Hematopoietic multipotent progenitor cell treated with erythropoietin and hydrocortisone succinate and interleukin-3 and kit ligand, for 8 days (in vitro differentiated cells): ENCODE measurements around the gene LOXL1.
"Not testable (repeated sequence)": the region's sequence is repeated elsewhere in the genome, so short reads cannot be mapped to it uniquely, and the experiment has no call there.

ENCODE experiments used
- DNase-seq: peaks from one replicate; pipeline ENCODE4 v3.0.0-alpha.2; 2015

LOXL1 gene

DNA sequence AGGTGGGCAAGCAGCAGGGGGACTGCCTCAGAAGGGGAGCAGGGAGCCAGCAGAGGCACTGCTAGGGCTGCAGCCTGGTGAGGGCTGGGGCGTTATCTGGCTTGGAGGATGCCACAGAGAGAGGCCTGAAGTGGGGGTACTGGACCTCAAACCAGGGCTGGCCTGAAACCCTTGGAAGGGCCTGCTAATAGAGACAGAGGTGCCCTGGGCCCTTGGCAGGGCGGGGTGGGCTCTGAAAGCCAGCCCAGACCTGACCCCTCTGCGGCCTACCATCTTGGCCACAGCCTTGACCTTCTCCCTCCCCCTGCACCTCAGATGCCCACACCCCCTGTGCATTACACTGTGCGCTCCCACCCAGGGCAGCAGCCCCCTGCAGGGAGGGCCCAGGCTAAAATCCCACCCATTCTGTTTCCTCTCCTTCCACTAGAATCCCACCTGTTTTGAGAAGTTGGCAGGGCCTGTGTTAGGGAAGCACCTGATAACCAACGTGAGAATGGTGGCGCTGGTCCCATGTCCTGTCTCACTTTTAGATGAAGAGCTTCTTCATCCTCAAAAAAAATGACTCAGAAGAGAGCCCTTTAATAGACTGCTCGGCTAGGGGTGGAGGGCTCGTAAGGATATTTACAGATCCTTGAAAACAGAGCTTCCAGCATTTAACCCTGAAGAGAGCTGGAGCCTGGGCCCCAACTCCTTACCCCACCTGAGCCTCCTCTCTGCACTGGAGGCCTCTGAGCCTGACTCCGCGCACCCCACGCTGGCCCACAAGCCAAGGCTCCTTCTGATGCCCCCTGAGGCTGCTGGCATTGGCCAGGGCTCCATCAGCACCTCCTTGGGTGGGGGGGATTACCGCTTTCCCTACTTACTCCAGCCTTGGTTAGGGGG lies 29.8 kb downstream of the LOXL1 start:
- no peak for DNase-seq

GRCh38 chr15:73956743-73957135 lies 30.5 kb downstream of the LOXL1 start:
- no peak for DNase-seq

DNA sequence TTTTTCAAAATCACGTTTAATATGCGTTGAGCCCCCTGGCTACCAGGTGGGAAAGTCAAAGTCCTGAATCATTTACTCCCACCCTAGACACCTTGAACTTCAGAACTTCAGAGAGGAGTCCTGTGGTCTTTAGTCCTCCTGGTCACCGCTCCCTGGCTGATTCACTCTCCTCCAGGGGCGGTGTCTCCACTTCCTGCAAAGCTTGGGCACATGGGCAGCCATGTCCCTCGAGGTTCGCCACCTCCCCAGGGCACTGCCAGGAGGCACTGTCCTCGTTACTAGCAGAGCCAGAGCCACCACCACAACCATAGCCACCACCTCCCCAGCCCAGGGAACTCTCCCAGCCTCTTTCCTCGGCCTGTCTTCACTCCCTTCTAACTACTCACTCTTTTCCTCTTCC lies 31.0 kb downstream of the LOXL1 start:
- DNase-seq, result no peak

DNA sequence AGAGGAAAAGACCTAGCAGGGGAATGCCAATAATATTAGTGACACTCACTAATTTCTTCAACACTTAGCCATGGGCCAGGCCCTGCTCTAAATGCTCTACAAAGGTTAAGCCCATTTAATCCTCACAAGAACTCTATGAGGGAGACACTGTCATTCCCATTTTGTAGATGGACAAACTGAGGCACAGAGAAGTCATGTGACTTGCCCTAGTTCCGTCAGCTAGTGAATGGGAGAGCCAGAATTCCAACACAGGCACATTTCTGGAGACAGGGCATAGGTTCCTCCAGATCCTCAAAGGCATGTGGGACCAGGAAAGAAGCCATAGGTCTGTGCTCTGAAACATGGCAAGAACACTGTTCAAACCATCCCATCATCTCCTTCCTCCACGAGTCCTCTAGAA lies 31.5 kb downstream of the LOXL1 start:
- DNase-seq, result no peak

DNA sequence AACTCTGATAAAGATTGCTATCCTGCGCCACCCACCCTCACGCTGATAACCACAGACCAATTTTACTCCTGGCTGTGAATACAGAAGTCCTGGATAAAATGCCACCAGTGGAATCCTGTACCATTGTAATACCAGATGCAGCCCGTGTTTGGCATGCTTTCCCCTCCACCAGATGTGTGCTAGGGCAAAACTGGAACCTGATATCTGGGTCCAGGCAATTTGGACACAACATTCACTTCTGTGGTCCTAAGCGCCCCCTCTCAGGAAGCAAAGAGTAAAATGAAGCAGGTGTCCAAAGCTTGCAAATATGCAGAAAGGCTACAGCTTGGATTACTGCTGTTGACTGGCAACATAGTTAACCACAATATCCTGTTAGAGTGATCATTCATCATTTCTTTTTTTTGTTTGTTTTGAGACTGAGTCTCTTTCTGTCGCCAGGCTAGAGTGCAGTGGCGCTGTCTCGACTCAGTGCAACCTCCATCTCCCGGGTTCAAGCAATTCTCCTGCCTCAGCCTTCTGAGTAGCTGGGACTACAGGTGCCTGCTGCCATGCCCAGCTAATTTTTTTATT lies 32.8 kb downstream of the LOXL1 start:
- no peak for DNase-seq

GRCh38 chr15:73959801-73960200 lies 33.5 kb downstream of the LOXL1 start:
- DNase-seq, result no peak

DNA sequence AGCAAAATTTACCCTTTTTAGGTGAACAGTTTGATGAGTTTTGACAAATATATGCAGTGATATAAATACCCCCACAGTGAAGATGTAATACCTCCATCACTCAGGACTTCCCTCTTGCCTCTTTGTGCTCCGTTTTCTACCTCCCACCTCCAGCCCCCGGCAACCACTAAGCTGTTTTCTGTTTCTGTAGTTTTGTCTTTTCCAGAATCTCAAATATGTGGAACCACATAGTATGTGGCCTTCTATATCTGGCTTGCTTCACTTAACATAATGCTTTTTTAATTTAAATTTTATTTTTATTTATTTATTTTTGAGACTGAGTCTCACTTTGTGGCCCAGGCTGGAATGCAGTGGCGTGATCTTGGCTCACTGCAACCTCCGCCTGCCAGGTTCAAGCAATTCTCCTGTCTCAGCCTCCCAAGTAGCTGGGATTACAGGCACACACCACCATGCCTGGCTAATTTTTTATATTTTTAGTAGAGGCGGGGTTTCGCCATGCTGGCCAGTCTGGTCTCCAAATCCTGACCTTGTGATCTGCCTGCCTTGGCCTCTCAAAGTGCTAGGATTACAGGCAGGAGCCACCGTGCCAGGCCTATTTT lies 34.3 kb downstream of the LOXL1 start:
- not testable (repeated sequence) for DNase-seq

DNA sequence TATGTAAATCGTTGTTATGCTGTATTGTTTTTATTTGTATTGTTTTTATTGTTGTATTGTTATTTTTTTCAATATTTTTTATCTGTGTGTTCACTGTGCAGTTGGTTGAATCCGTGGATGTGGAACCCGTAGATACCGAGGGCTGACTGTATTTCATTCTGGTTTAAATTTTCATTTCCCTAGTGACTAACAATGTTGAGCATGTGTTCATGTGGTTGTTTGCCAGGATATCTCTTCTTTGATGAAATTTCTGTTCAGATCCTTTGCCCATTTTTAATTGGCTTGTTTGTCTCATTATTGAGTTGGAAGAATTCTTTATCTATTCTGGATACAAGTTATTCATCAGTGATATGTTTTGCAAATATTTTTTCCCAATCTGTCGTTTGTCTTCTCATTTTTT lies 36.2 kb downstream of the LOXL1 start:
- no peak for DNase-seq

DNA sequence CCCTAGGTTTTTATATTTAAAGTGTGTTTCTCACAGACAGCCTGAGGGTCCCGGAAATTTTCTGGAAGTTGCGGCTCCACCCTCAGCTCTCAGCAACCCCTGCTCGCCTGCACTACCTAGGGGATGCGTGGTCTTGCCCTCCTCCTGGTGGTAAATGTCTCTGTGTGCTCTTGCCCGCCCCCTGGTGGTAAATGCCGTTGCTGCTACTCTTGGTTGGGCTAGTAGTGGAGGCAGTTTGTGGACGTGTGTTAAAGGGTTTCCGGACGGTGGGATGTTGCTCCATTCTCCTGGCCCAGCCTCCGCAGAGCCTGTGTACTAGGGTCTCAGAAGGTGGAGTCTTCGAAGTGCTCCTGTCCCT lies 38.5 kb downstream of the LOXL1 start:
- DNase-seq, result peak; percentile 84

DNA sequence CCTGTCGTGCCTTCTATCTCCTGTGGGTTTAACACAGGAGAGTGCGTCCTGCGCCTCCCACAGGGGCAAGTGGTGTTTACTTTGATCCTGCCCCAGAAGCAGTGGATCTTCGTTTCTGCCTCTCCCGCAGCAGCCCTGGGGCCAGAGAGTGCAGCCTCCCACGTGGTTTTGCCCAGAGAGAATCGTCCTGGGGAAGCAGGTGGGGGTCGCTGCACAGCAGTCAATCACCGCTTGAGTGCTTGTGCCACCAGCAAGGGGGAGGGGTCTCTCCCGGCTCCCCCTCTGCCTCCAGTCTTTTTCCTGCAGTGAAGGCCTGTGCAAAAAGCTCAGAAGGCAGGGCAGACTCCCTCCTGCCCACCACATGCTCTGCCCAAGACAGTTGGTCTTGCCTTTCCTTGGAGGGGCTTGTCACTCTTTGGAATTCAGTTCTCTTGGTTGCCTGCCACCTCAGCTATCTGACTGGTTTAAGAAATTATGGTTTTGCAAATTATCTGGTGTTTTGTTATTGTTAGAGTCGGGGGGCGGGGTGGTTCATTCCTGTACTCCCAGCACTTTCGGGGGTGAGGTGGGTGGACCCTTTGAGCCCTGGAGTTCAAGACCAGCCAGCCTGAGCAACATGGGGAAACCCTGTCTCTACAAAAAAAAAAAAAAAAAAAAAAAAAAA lies 39.0 kb downstream of the LOXL1 start:
- no peak for DNase-seq

GRCh38 chr15:73965758-73966113 lies 39.5 kb downstream of the LOXL1 start:
- DNase-seq, result no peak

GRCh38 chr15:73968461-73968860 lies 42.2 kb downstream of the LOXL1 start:
- no peak for DNase-seq

DNA sequence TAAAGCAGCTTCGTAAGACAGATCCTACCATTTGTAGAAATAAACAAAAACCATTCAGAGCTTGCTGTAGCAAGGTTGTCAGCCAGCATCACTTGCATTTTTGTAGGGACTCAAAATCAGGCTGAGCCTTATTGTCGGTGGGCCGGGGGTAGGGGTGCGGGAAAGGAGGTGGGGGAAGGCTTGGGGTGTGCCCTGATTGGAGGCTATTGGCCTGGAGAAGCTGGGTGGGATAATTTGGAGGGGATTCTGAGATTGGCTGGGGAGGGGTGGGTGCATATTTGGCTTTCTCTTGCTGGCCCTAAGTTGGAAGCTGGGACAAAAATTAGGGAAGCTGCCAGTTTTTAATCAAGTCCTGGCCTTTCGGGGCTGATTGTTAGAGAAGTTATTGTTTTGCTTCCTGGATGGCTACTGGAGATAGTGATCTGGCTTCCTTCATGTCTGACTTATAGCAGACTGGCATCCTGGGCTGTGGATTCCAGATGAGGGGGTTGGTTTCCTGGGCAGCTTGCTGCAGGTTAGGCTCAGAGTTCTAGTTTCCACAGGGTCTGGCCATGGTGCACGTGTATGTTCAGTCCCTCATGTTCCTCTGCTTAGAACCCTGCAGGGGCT lies 43.0 kb downstream of the LOXL1 start:
- DNase-seq, result no peak

DNA sequence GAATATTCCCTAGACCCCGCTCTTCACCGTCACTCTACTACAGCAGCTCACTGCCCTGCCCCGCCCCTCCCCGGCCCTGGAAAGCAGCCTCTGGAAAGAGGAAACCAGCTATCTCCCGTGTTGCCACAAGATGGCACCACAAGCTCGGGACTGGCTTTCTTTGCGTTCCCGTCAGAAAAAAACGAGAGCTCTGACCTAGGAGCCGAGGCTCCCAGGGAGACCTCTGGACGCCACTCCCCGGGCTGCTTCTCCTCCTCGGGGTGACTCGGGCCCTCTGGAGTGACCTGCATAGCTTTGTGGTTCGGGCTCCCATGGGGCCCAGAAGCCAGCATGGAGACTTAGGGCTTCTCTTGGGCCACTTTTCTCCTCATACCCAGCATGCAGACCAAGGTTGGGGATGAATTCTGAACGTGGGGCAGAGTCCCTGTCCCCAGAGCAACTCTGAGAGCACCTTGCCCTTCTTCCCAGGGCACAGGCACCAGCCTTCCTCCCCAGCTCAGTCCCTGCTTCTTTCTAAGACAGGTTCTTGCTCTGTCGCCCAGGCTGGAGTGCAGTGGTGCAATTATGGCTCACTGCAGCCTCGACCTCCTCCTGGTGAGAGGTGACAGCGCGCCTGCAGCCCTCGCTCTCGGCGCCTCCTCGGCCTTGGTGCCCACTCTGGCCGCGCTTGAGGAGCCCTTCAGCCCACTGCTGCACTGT lies 46.9 kb downstream of the LOXL1 start:
- peak; percentile 91 for DNase-seq

DNA sequence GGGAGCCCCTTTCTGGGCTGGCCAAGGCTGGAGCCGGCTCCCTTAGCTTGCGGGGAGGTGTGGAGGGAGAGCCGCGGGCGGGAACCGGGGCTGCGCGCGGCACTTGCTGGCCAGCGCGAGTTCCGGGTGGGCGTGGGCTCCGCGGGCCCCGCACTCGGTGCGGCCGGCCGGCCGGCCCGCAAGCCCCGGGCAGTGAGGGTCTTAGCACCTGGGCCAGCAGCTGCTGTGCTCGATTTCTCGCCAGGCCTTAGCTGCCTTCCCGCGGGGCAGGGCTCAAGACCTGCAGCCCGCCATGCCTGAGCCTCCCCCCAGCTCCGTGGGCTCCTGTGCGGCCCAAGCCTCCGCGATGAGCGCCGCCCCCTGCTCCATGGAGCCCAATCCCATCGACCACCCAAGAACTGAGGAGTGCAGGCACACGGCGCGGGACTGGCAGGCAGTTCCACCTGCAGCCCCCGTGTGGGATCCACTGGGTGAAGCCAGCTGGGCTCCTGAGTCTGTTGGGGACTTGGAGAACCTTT lies 47.5 kb downstream of the LOXL1 start:
- not testable (repeated sequence) for DNase-seq

GRCh38 chr15:73975440-73976125 lies 49.3 kb downstream of the LOXL1 start:
- DNase-seq, result peak; percentile 95

- DNase-seq, result no peak
Measured at GRCh38 chr15:73978896-73979295, 52.6 kb downstream of the LOXL1 start.

GRCh38 chr15:73979636-73980035 lies 53.4 kb downstream of the LOXL1 start:
- no peak for DNase-seq

GRCh38 chr15:73981761-73982221 lies 55.5 kb downstream of the LOXL1 start:
- no peak for DNase-seq

GRCh38 chr15:73982222-73982962 lies 56.1 kb downstream of the LOXL1 start:
- peak; percentile 72 for DNase-seq

DNA sequence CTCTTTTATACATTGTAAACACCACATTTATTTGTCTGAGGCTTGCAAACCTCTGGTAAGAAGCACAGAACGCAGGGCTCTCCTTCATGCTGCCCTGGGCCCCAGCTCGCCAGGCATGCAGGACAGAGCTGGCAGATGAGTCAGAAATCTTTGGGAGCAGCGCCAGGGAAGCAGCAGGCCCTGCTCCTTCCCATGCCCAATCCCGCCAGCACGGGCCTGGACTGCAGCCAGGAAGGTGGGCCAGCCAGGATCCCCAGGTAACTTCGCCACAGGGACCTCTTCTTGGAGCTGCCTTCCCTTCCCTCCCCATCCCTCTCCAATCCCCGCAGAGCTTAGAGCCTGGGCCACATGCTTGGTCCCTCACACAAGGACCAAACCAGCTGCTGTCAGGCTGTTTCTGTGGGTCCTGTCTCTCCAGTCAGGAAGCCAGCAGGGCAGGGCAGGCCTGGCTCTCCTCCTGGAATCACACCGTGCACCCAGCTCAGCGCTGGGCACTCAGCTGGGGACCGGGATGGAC lies 57.0 kb downstream of the LOXL1 start:
- DNase-seq, result no peak
